Endodermal cell (in vitro differentiated cells): ENCODE results near the gene ELMOD1. TPM values are rescaled to one million over a fixed set of nuclear protein-coding genes. Genes with fewer than 3 reads are reported as not detected.

Experiments
- DNase-seq: peaks from one replicate; pipeline ENCODE4 v3.0.0-alpha.2; 2017
- H3K27ac ChIP-seq: 2 replicates; pipeline ENCODE4 v1.5.1; 2013; ENCODE audit warnings: mild to moderate bottlenecking, low read depth, low read length, moderate library complexity
- H3K27me3 ChIP-seq: 2 replicates; pipeline ENCODE4 v1.6.1; 2013; ENCODE audit warnings: mild to moderate bottlenecking, low read length, moderate library complexity; ENCODE audit not compliant: insufficient read depth, control insufficient read depth, poor library complexity, severe bottlenecking
- H3K36me3 ChIP-seq: 2 replicates; pipeline ENCODE4 v1.7.0; 2013; ENCODE audit warnings: mild to moderate bottlenecking, low read length, moderate library complexity; ENCODE audit not compliant: control insufficient read depth, insufficient read depth
- H3K4me1 ChIP-seq: one replicate; pipeline ENCODE4 v1.7.0; 2013; ENCODE audit warnings: low read length; ENCODE audit not compliant: control insufficient read depth, insufficient read depth
- H3K4me3 ChIP-seq: 2 replicates; pipeline ENCODE4 v1.5.1; 2013; ENCODE audit warnings: mild to moderate bottlenecking, low read length, moderate library complexity
- H3K9ac ChIP-seq: 2 replicates; pipeline ENCODE4 v1.6.1; 2013; ENCODE audit warnings: mild to moderate bottlenecking, low read length, moderate library complexity; ENCODE audit not compliant: poor library complexity, severe bottlenecking; ENCODE audit errors: extremely low read depth
- H3K9me3 ChIP-seq: 2 replicates; pipeline ENCODE4 v1.6.1; 2013; ENCODE audit warnings: mild to moderate bottlenecking, low read length, moderate library complexity; ENCODE audit not compliant: control insufficient read depth
- H3K27ac Mint-ChIP-seq: 2 replicates; pipeline ENCODE4 v1.8.0; 2020; ENCODE audit warnings: mixed read lengths
- H3K27me3 Mint-ChIP-seq: 2 replicates; pipeline ENCODE4 v1.8.0; 2021; ENCODE audit warnings: mild to moderate bottlenecking, mixed read lengths; ENCODE audit not compliant: insufficient read depth
- H3K36me3 Mint-ChIP-seq: 2 replicates; pipeline ENCODE4 v1.8.0; 2020; ENCODE audit warnings: low read depth, mixed read lengths
- H3K4me1 Mint-ChIP-seq: 2 replicates; pipeline ENCODE4 v1.8.0; 2020; ENCODE audit warnings: mixed read lengths
- H3K4me3 Mint-ChIP-seq: 2 replicates; pipeline ENCODE4 v1.8.0; 2020; ENCODE audit warnings: mild to moderate bottlenecking, moderate library complexity, mixed read lengths
- H3K9me3 Mint-ChIP-seq: 2 replicates; pipeline ENCODE4 v1.8.0; 2020; ENCODE audit warnings: mild to moderate bottlenecking, mixed read lengths
- WGBS, 2 experiments: methylation state at CpG; one replicate each; pipeline versions ENCODE4 v1.1.5 to v1.1.7; 2013; ENCODE audit warnings: missing lambda C conversion rate in 2 of 2, mixed read lengths in 1 of 2; ENCODE audit not compliant: insufficient coverage in 1 of 2, insufficient read length in 1 of 2; 5-methylcytosine and 5-hydroxymethylcytosine counted together
- total RNA-seq, 2 donors: library from RNA; stranded (reverse); fragmentation: NEBNext Ultra II Directional in 1 of 2; extraction: Animal tissue kit (Norgen Biotek cat#: 25700) in 1 of 2; gene quantifications; 2 replicates in 1 of 2; 3 replicates in 1 of 2; pipeline ENCODE4 v1.2.1, GENCODE V29; 2021
- TF ChIP-seq, protein P1 (sequence below): fragments of 200-600 bp; sonication (generic); conservative IDR thresholded peaks from 2 replicates; pipeline ENCODE4 v1.5.0; 2021; ENCODE audit warnings: antibody characterized with exemption, mild to moderate bottlenecking

The ELMOD1 gene
- total RNA-seq, 2 donors from 2014 or later, result 0.46 to 0.60 TPM

DNA sequence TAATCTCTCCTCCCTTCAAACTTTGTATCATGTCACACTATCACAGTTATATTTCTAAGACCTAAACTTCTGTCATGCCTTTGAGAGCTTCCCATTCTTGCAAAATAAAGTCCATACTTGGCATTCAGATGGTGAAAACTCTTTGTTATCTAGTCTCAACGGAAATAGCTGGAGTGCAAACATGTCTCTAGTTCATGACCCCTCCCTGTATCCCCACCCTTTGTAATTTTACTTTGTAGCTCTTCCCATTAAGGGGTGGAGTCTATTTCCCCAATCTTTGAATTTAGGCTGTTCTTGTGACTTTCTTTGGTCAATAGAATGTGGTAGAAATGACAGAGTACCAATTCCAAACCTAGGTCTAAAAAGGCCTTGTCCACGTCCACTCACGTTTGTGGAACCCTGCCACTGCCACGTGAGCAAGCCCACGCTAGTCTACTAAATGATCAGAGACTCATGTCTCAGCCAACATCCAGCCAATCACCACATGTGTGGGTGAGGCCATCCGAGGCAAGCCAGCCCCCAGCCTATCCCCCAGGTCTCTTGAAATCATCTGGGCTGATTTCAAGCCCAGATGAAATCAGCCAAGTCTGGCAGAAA lies 97.5 kb downstream of the ELMOD1 start:
- no peaks in the 10 kb centered on the region for H3K27me3 ChIP-seq
- H3K9me3 ChIP-seq, result no peaks in the 10 kb centered on the region
- H3K36me3 ChIP-seq, result no peaks in the 10 kb centered on the region
- DNase-seq, result no peak
- H3K4me3 Mint-ChIP-seq, result no peak overlapping the region
- H3K27me3 Mint-ChIP-seq, result no peaks in the 10 kb centered on the region
- H3K9me3 Mint-ChIP-seq, result no peaks in the 10 kb centered on the region
- no peaks in the 10 kb centered on the region for H3K36me3 Mint-ChIP-seq
- no peak overlapping the region for H3K9ac ChIP-seq
- H3K4me1 Mint-ChIP-seq, result no peaks in the 10 kb centered on the region
- no peak overlapping the region for H3K27ac ChIP-seq
- H3K4me3 ChIP-seq, result no peak overlapping the region
- WGBS, 2 experiments, result 86 to 93% methylated on average over 5 to 6 of the region's 6 CpGs
- H3K4me1 ChIP-seq, result no peaks in the 10 kb centered on the region
- TF ChIP-seq, protein P1, sequence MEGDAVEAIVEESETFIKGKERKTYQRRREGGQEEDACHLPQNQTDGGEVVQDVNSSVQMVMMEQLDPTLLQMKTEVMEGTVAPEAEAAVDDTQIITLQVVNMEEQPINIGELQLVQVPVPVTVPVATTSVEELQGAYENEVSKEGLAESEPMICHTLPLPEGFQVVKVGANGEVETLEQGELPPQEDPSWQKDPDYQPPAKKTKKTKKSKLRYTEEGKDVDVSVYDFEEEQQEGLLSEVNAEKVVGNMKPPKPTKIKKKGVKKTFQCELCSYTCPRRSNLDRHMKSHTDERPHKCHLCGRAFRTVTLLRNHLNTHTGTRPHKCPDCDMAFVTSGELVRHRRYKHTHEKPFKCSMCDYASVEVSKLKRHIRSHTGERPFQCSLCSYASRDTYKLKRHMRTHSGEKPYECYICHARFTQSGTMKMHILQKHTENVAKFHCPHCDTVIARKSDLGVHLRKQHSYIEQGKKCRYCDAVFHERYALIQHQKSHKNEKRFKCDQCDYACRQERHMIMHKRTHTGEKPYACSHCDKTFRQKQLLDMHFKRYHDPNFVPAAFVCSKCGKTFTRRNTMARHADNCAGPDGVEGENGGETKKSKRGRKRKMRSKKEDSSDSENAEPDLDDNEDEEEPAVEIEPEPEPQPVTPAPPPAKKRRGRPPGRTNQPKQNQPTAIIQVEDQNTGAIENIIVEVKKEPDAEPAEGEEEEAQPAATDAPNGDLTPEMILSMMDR, result no peak
- H3K27ac Mint-ChIP-seq, result no peak overlapping the region

DNA sequence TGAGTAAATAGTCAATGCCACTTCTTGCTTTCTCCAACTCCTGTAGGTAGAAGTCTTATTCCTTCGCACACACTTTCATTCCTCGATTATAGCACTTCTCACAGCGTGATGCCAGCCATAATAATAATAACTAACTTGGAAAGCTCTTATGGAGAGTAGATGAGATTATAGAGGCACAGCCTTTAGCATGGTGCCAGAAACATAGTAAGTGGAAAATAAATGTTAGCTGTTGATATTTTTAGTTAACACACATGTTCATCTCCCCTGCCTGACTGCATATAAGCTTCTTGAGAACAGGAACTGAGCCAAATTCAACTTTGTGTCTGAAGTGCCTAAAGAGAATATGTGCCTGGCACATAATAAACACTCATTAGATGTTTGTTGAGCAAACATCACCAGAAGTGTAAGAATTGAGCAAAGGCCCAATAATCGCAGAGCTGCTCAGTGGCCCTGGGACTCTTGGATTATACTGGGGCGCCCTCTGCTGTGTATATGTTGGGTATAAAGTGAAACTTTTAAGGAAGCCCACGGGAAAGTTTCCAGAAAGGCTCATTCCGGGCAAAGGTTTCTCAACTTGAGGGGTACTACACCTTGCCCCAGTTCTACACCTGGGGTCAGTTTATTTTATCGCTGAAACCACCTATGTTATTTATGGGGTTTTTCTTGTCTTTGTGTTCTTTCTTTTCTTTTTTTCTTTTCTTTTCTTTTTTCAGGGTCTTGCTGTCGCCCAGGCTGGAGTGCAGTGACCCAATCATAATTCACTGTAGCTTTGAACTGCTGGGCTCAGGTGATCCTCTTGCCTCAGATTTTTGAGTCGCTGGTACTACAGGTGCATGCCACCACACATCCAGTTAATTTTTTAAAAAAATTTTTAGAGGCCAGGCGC lies 98.6 kb downstream of the ELMOD1 start:
- Mint-ChIP-seq H3K36me3 (no peaks in the 10 kb centered on the region), H3K27me3 (no peaks in the 10 kb centered on the region)

DNA sequence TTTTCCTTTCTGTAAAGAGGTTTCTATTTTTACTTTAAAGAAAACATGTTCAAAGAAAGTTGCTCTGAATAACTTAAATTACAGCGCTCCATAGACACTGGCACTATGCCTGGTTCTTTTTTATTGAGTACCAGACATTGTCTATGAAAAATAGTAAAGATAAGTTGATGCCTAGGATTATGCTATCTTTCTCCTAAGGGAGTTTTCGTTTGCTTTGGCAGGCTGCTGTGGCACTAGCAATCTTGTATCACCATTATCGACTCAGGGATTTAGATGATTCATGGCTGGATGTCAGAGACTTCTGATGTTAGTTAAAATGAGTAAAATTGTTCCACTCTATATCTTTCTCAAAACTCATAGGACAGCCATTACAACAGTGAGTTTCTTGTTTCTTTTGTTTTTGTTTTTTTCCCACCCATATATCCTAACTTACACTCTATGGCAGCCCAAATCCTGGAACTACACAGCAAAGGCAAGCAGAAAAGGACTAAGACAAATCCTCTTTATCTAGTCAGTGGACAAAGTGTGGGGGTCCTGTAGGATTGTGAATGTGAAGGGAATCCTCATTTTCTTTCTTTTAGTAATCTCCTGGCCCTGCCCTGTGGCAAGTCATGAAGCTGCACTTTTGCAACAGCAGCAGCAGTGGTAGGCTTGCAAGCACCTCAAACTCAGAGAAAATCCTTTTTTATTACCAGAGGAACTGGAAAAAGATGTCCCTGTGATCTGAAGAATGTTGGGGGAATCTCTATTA lies 100.2 kb downstream of the ELMOD1 start:
- no peak overlapping the region for H3K4me3 ChIP-seq
- DNase-seq, result no peak
- no peak overlapping the region for H3K27ac Mint-ChIP-seq
- no peaks in the 10 kb centered on the region for H3K36me3 Mint-ChIP-seq
- WGBS, 2 experiments, result 86 to 100% methylated on average over 1 to 3 of the region's 3 CpGs
- H3K4me1 ChIP-seq, result no peaks in the 10 kb centered on the region
- no peaks in the 10 kb centered on the region for H3K27me3 Mint-ChIP-seq
- H3K4me3 Mint-ChIP-seq, result no peak overlapping the region
- no peaks in the 10 kb centered on the region for H3K36me3 ChIP-seq
- H3K4me1 Mint-ChIP-seq, result no peaks in the 10 kb centered on the region
- no peaks in the 10 kb centered on the region for H3K9me3 Mint-ChIP-seq
- no peaks in the 10 kb centered on the region for H3K27me3 ChIP-seq
- TF ChIP-seq, protein P1, result no peak
- H3K9ac ChIP-seq, result no peak overlapping the region
- no peaks in the 10 kb centered on the region for H3K9me3 ChIP-seq
- H3K27ac ChIP-seq, result no peak overlapping the region

More for the DNA sequence above, 98.6 kb downstream of the ELMOD1 start:
- no peaks in the 10 kb centered on the region for H3K4me1 Mint-ChIP-seq
- H3K27ac ChIP-seq, result no peak overlapping the region
- DNase-seq, result peak; percentile 89
- H3K27me3 ChIP-seq, result no peaks in the 10 kb centered on the region
- TF ChIP-seq, protein P1, result peak; percentile 89
- no peak overlapping the region for H3K9ac ChIP-seq
- H3K9me3 ChIP-seq, result no peaks in the 10 kb centered on the region
- WGBS, 2 experiments, result 49 to 69% methylated on average over 4 to 10 of the region's 11 CpGs
- H3K4me3 ChIP-seq, result no peak overlapping the region
- no peaks in the 10 kb centered on the region for H3K9me3 Mint-ChIP-seq
- no peak overlapping the region for H3K27ac Mint-ChIP-seq
- no peaks in the 10 kb centered on the region for H3K36me3 ChIP-seq
- no peaks in the 10 kb centered on the region for H3K4me1 ChIP-seq
- no peak overlapping the region for H3K4me3 Mint-ChIP-seq
